ENCODE measurements around the gene CALML3. TPM values are rescaled to one million over a fixed set of nuclear protein-coding genes. Genes with fewer than 3 reads are reported as not detected.
"Not testable (repeated sequence)": the region's sequence is repeated elsewhere in the genome, so short reads cannot be mapped to it uniquely, and the experiment has no call there.

The CALML3 gene
- total RNA-seq, 6 donors from 2014 or later, result not detected

DNA sequence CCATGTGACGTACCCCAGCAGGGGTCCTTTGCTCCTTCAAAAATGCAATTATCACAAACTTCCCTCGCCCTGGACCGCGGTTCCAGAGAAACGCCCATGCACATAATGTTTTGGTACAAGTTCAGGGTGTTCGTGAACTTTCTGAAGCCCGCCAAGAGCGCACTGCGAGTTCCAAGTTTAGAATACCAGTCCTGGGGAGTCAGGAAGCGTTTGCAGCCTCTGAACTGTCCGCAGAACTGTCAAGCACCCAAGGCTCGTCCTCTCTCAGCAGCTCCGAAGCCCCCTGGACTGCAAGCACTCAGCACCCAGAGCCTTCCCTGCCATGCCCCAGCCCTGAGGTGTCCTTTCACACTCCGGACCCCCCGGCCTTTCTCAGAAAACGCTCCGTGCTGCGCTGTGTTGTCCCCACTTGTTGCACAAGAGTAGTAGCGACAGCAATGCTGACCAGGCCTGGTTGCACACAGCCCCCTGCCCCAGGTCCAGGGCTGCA lies 30.3 kb downstream of the CALML3 start:
- H3K4me1 ChIP-seq, result peaks cover 0 to 16% (median 7%) of the 10 kb centered on the region in 4 donors
- H3K36me3 ChIP-seq, result no peaks in the 10 kb centered on the region
- ATAC-seq (ENCODE audit: low FRiP score in 2 of 2) (peak in 1 of 2 donors; percentile 7), DNase-seq (no peak)
- no peak overlapping the region for H3K27ac ChIP-seq
- no peaks in the 10 kb centered on the region for H3K9me3 ChIP-seq
- no peak overlapping the region for H3K4me3 ChIP-seq
- no peak for TF ChIP-seq POLR2A (IDR thresholded peaks at IDR 0.05)
- no peak for TF ChIP-seq EP300 (IDR thresholded peaks at IDR 0.05)
- TF ChIP-seq POLR2AphosphoS5 (IDR thresholded peaks at IDR 0.05), result no peak
- 80 to 91% methylated on average over 18 of the region's 19 CpGs for WGBS, 2 donors
- H3K27me3 ChIP-seq, result no peaks in the 10 kb centered on the region

DNA sequence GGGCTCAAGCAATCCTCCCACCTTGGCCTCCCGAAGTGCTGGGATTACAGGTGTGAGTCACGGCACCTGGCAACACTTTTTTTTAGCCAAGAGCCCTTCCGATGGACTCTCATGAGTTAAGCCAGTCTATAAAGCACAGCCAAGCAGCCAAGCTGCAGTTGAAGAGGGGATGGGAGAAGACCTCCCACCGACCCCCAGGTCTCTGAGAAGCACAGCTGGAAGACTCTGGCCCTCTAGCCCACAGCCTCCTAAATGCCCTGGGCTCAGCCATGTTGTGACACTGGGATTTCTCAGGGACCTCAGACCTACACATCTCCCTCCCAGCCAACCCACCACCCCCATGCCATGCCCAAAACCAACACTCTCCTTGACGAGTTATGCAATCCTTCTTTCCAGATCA lies 31.1 kb downstream of the CALML3 start:
- no peak for TF ChIP-seq EP300 (IDR thresholded peaks at IDR 0.05)
- TF ChIP-seq POLR2A (IDR thresholded peaks at IDR 0.05), result no peak
- TF ChIP-seq POLR2AphosphoS5 (IDR thresholded peaks at IDR 0.05), result no peak
- TF ChIP-seq, protein P1, sequence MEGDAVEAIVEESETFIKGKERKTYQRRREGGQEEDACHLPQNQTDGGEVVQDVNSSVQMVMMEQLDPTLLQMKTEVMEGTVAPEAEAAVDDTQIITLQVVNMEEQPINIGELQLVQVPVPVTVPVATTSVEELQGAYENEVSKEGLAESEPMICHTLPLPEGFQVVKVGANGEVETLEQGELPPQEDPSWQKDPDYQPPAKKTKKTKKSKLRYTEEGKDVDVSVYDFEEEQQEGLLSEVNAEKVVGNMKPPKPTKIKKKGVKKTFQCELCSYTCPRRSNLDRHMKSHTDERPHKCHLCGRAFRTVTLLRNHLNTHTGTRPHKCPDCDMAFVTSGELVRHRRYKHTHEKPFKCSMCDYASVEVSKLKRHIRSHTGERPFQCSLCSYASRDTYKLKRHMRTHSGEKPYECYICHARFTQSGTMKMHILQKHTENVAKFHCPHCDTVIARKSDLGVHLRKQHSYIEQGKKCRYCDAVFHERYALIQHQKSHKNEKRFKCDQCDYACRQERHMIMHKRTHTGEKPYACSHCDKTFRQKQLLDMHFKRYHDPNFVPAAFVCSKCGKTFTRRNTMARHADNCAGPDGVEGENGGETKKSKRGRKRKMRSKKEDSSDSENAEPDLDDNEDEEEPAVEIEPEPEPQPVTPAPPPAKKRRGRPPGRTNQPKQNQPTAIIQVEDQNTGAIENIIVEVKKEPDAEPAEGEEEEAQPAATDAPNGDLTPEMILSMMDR (IDR thresholded peaks at IDR 0.05), result no peak
- Histone ChIP-seq H3K4me1 (peaks cover 0 to 7% (median 6%) of the 10 kb centered on the region in 4 donors), H3K4me3 (no peak overlapping the region), H3K27ac (no peak overlapping the region), H3K9me3 (no peaks in the 10 kb centered on the region), H3K36me3 (no peaks in the 10 kb centered on the region), H3K27me3 (no peaks in the 10 kb centered on the region)
- no peak for ATAC-seq (ENCODE audit: low FRiP score in 2 of 2)
- DNase-seq, result no peak
- 92 to 94% methylated on average over 4 to 5 of the region's 5 CpGs for whole genome bisulfite sequencing, 2 donors

DNA sequence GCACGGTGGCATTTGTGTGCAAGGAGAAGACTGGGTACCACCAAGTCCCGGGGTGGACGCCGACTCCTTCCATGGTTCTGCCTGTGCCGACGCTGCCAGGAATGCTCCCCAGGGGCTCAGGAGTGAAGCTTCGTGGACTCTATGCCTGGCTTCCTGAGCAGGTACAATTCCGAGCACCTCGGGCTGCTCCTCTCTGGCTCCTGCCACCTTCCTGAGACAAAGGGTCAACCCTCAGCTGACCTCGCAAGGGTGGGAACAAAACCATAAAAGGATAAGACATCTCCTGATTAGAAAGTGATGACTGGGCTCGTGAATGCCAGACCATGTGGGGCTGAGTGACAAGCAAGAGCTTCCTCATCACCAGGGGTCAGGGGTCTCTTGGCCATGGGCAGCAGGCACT lies 31.8 kb downstream of the CALML3 start:
- H3K27ac ChIP-seq, result no peak overlapping the region
- no peak for DNase-seq
- no peak overlapping the region for H3K4me3 ChIP-seq
- whole genome bisulfite sequencing, 2 donors, result 90 to 91% methylated on average over 7 to 11 of the region's 11 CpGs
- H3K36me3 ChIP-seq, result no peaks in the 10 kb centered on the region
- no peaks in the 10 kb centered on the region for H3K27me3 ChIP-seq
- no peak for ATAC-seq (ENCODE audit: low FRiP score in 2 of 2)
- no peaks in the 10 kb centered on the region for H3K9me3 ChIP-seq
- H3K4me1 ChIP-seq, result peaks cover 0 to 7% (median 3%) of the 10 kb centered on the region in 4 donors
- TF ChIP-seq EP300 (IDR thresholded peaks at IDR 0.05), result no peak
- TF ChIP-seq, protein P1 (IDR thresholded peaks at IDR 0.05), result no peak
- TF ChIP-seq POLR2AphosphoS5 (IDR thresholded peaks at IDR 0.05), result no peak
- TF ChIP-seq POLR2A (IDR thresholded peaks at IDR 0.05), result no peak

DNA sequence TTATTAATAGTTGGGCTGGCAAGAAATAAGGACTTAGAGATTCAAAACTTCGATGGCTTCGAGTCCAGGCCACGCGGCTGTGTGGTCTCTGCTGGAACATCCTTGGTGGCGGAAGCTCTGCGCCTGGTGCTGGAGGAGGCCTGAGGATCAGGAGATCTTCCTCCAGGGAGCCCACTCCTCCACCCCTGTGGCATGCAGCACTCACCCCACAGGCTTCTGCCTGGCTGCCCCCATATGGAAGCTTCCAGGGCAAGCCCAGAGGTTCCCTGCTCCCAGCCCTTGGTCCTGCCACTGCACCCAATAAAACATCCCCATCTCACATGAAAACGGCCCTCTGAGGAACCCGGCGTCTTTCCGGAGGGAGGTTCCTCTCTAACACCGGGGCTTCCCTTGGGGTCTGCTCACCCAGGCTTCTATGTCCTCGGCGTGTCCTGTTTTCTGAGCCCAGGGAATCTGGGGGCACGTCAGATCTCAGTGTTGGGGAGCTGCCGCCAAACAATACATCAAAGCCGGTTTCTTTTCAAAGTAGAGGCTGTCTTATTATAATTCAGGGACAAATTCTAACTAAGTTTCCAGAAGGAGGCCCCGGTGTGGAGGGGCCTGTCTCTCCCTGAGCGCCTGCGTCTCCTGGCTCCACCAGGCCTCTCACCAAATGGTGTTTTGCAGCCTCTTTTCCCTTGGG lies 32.4 kb downstream of the CALML3 start:
- WGBS, 2 donors, result 90 to 91% methylated on average over 18 to 19 of the region's 19 CpGs
- Histone ChIP-seq H3K27ac (no peak overlapping the region), H3K27me3 (no peaks in the 10 kb centered on the region), H3K36me3 (no peaks in the 10 kb centered on the region), H3K4me1 (peaks cover 0 to 7% (median 2%) of the 10 kb centered on the region in 4 donors), H3K9me3 (no peaks in the 10 kb centered on the region), H3K4me3 (no peak overlapping the region)
- TF ChIP-seq EP300 (IDR thresholded peaks at IDR 0.05), result no peak
- no peak for TF ChIP-seq POLR2A (IDR thresholded peaks at IDR 0.05)
- TF ChIP-seq, protein P1 (IDR thresholded peaks at IDR 0.05), result no peak
- no peak for TF ChIP-seq POLR2AphosphoS5 (IDR thresholded peaks at IDR 0.05)
- no peak for ATAC-seq (ENCODE audit: low FRiP score in 2 of 2)
- peak in 1 of 2 donors; percentile 12 for DNase-seq

DNA sequence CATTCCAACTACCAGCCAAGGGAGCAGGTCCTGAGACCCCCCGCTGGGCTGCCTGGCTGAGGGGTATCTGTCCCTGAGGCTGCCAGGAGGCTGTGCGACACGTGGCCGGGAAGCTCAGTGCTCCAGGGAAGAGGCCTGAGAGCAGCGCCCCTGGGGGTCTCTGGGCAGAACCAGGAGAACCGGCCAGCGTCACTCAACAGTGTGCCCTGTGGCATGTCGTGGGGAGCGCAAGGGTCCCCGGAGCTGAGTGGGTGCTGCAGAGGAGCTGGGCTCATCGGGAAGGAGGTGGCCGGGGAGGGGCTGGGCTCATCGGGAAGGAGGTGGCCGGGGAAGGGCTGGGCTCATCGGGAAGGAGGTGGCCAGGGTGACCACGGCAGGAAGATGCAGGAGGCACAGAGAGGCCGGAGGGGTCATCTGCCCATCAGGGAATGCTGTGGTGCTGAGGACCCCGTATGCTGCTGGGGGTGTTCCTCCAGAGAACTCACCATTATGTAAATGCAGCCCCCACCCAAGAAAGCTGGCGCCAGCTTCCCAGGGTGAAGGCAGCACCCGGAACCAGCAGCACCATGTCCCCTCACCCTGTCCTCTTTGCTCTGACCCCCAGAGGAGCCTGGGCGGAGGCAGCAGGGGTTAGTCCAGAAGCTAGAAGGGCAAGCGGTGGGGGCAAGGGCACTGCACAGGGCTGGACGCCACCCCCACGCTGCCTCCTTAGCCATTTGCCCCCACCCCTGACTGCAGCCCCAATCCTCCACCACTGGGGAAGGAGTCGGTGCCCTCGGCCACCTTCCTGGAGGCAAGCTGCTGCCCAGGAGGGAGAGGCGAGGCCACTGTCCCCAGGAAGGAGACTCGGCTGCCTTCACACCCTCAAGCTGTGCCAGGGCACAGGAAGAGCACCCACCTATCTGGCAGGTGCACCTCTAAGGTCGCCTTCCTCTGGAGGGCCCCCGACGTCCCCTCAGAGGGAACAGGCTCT lies 33.3 kb downstream of the CALML3 start:
- Histone ChIP-seq H3K9me3 (no peaks in the 10 kb centered on the region), H3K4me3 (no peak overlapping the region), H3K27me3 (no peaks in the 10 kb centered on the region), H3K36me3 (no peaks in the 10 kb centered on the region), H3K27ac (no peak overlapping the region), H3K4me1 (peaks cover 0 to 7% (median 2%) of the 10 kb centered on the region in 4 donors)
- DNase-seq (peak; percentile 15 to 62), ATAC-seq (ENCODE audit: low FRiP score in 2 of 2) (no peak)
- 92 to 93% methylated on average over 17 to 31 of the region's 31 CpGs for WGBS, 2 donors
- TF ChIP-seq, protein P1 (IDR thresholded peaks at IDR 0.05), result no peak
- TF ChIP-seq EP300 (IDR thresholded peaks at IDR 0.05) (no peak), POLR2AphosphoS5 (IDR thresholded peaks at IDR 0.05) (no peak), POLR2A (IDR thresholded peaks at IDR 0.05) (no peak)

DNA sequence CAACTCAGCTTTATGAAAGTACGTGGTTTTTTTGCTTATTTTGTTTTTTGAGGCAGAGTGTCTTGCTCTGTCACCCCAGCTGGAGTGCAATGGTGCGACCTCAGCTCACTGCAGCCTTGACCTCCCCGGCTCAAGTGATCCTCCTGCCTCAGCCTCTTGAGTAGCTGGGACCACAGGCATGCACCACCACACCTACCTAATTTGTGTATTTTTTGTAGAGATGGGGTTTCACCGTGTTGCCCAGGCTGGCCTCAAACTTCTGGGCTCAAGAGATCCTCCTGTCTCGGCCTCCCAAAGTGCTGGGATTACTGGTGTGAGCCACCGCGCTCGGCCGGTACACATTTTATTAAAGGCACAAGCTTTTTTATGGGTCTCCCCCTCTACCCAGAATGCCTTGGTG lies 34.3 kb downstream of the CALML3 start:
- WGBS, 2 donors, result 81 to 82% methylated on average over 9 of the region's 9 CpGs
- not testable (repeated sequence) for H3K27ac ChIP-seq; ATAC-seq (ENCODE audit: low FRiP score in 2 of 2)

More for the DNA sequence above, 34.3 kb downstream of the CALML3 start:
- not testable (repeated sequence) for H3K4me1 ChIP-seq, H3K4me3 ChIP-seq, H3K9me3 ChIP-seq, H3K27me3 ChIP-seq, H3K36me3 ChIP-seq
- peak in 1 of 2 donors; percentile 3 for DNase-seq
